ENCODE data around the gene PPP1R1B. TPM values are rescaled to one million over a fixed set of nuclear protein-coding genes. Genes with fewer than 3 reads are reported as not detected.

PPP1R1B gene
- total and polyA plus RNA-seq, 2 of the 4 experiments (the other 2 are of a cell fraction) = not detected

DNA sequence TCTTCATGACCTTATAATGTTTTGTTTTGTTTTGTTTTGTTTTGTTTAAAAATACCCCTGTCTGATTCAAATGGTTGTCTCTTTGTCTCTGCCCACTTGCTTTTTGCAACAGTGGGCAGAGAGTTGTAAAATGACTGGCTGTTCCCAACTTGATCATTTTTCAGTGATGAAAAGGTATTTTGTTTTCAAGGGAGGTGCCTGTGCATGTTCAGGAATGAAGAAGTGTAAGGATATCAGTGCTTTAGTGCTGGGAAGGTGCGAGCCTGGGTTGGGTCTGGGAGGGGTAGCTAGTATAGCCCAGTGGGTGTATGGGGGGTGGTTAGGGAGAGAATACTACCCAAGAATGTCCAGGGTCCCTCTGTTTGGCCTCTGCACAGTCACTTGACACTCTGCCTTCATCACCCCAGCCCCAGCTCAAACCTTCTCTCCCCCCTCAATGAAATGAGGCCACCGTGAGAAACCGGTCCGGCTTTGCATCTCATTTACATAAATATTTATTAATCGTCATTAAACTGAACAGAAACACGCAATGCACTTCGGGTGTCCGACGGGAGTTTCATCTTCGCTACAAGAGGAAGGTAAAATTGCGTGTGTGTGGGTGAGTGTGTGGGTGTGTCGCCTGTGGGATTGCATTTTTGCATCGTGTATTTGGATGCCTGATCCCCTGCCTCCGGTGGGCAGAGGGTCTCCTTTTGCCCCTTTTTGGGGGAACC is 23.3 kb upstream of the PPP1R1B start:
- BruUV-seq (replicated peaks) = no TSS peak
- Histone ChIP-seq H3K23ac (ENCODE audit: low read depth, low read length) (no peak overlapping the region), H3K4me1 (ENCODE audit: control insufficient read depth, insufficient read depth, low read length) (no peaks in the 10 kb centered on the region; the same call in 1 of the 2 replicates), H2AK9ac (replicated peaks; ENCODE audit: low read depth, low read length, poor library complexity) (no peak overlapping the region), H2BK20ac (ENCODE audit: low read depth, low read length) (no peak overlapping the region), H3K4me2 (ENCODE audit: low read depth, low read length) (no peak overlapping the region), H4K91ac (ENCODE audit: insufficient read depth, low read depth, low read length) (no peak overlapping the region), H3K4ac (ENCODE audit: low read depth, low read length) (no peak overlapping the region), H4K8ac (ENCODE audit: low read depth in 2 of 2, low read length in 2 of 2) (no peak overlapping the region), H3K9me1 (ENCODE audit: insufficient read depth, low read length) (no peaks in the 10 kb centered on the region), H3K27ac (ENCODE audit: insufficient read depth, low read length) (no peak overlapping the region), H3K4me3 (ENCODE audit: insufficient read depth, low read depth, low read length) (no peak overlapping the region), H4K20me1 (ENCODE audit: insufficient read depth, low read length) (peaks cover 8% of the 10 kb centered on the region; the same call in 1 of the 2 replicates), H3K14ac (replicated peaks; ENCODE audit: low read depth, low read length) (no peak overlapping the region), H2BK120ac (ENCODE audit: low read depth, low read length) (no peak overlapping the region), H2BK15ac (ENCODE audit: low read depth, low read length) (no peak overlapping the region), H3K79me1 (ENCODE audit: low read depth in 1 of 2, low read length in 2 of 2) (no peaks in the 10 kb centered on the region), H2BK5ac (ENCODE audit: low read depth, low read length, poor library complexity, severe bottlenecking) (no peak overlapping the region), H3K9ac (ENCODE audit: low read depth, low read length) (no peak overlapping the region), H4K5ac (ENCODE audit: low read depth, low read length) (no peak overlapping the region), H2AFZ (replicated peaks; ENCODE audit: low read length, poor library complexity) (no peak overlapping the region), H3K9me3 (ENCODE audit: control insufficient read depth, insufficient read depth, low read length) (peaks cover 5% of the 10 kb centered on the region; the same call in 1 of the 2 replicates), H3K27me3 (ENCODE audit: control insufficient read depth, insufficient read depth, low read length) (peaks cover 98% of the 10 kb centered on the region), H2AK5ac (ENCODE audit: low read depth, low read length) (no peak overlapping the region), H3K56ac (ENCODE audit: extremely low read depth, insufficient read depth, low read length) (no peak overlapping the region), H3K18ac (ENCODE audit: low read depth, low read length) (no peak overlapping the region), H3K36me3 (ENCODE audit: control insufficient read depth, insufficient read depth, low read length) (no peaks in the 10 kb centered on the region)
- dilution Hi-C loops (cut with HindIII; ENCODE audit: low sequenced_read_pairs, unreplicated experiment) = no loop called here
- TF ChIP-seq NFE2L2 (IDR thresholded peaks at IDR 0.05; ENCODE audit: low read depth, low read length) = no peak
- TF ChIP-seq MAFK (IDR thresholded peaks at IDR 0.05; ENCODE audit: low read depth, low read length) = no peak
- no peak for TF ChIP-seq FOS (IDR thresholded peaks at IDR 0.05; ENCODE audit: low read depth, low read length)
- no peak for TF ChIP-seq MXI1 (IDR thresholded peaks at IDR 0.05; ENCODE audit: borderline replicate concordance, low read depth, low read length)
- no peak for TF ChIP-seq RFX5 (IDR thresholded peaks at IDR 0.05; ENCODE audit: low read depth, low read length)
- TF ChIP-seq BHLHE40 (IDR thresholded peaks at IDR 0.05; ENCODE audit: low read depth, low read length) = no peak
- no peak for TF ChIP-seq CEBPB (IDR thresholded peaks at IDR 0.05; ENCODE audit: low read depth, low read length)
- TF ChIP-seq, protein P1, sequence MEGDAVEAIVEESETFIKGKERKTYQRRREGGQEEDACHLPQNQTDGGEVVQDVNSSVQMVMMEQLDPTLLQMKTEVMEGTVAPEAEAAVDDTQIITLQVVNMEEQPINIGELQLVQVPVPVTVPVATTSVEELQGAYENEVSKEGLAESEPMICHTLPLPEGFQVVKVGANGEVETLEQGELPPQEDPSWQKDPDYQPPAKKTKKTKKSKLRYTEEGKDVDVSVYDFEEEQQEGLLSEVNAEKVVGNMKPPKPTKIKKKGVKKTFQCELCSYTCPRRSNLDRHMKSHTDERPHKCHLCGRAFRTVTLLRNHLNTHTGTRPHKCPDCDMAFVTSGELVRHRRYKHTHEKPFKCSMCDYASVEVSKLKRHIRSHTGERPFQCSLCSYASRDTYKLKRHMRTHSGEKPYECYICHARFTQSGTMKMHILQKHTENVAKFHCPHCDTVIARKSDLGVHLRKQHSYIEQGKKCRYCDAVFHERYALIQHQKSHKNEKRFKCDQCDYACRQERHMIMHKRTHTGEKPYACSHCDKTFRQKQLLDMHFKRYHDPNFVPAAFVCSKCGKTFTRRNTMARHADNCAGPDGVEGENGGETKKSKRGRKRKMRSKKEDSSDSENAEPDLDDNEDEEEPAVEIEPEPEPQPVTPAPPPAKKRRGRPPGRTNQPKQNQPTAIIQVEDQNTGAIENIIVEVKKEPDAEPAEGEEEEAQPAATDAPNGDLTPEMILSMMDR (conservative IDR thresholded peaks at IDR 0.05; ENCODE audit: low read depth, low read length) = no peak
- TF ChIP-seq CHD1 (IDR thresholded peaks at IDR 0.05; ENCODE audit: low read depth, low read length) = no peak
- no peak for TF ChIP-seq SMC3 (IDR thresholded peaks at IDR 0.05; ENCODE audit: low read depth, low read length)
- TF ChIP-seq RAD21 (IDR thresholded peaks at IDR 0.05; ENCODE audit: low read length) = no peak
- no peak for TF ChIP-seq RCOR1 (IDR thresholded peaks at IDR 0.05; ENCODE audit: insufficient replicate concordance, low read length)
- TF ChIP-seq, protein P2, sequence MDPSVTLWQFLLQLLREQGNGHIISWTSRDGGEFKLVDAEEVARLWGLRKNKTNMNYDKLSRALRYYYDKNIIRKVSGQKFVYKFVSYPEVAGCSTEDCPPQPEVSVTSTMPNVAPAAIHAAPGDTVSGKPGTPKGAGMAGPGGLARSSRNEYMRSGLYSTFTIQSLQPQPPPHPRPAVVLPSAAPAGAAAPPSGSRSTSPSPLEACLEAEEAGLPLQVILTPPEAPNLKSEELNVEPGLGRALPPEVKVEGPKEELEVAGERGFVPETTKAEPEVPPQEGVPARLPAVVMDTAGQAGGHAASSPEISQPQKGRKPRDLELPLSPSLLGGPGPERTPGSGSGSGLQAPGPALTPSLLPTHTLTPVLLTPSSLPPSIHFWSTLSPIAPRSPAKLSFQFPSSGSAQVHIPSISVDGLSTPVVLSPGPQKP (IDR thresholded peaks at IDR 0.05; ENCODE audit: borderline replicate concordance, low read depth, low read length) = no peak
- TF ChIP-seq MAZ (IDR thresholded peaks at IDR 0.05; ENCODE audit: borderline replicate concordance, low read depth, low read length) = no peak
- ATAC-seq (ENCODE audit: low read depth) (no peak), DNase-seq (no peak)
- ChIA-PET POLR2A (ENCODE audit: unreplicated experiment) (no interaction called here), CTCF (no interaction called here)
- WGBS, 2 experiments (ENCODE audit: extremely low coverage in 2 of 2, insufficient read length in 1 of 2) = 9% methylated on average over 6 of the region's 14 CpGs; no CpG with 5 or more reads in 1 of the 2 experiments
- in situ Hi-C loops (cut with MboI; ENCODE audit: low sequenced_read_pairs) = no loop called here
- intact Hi-C loops (cut with micrococcal nuclease) = no loop called here
